GM23338 (cell line): Measurements from ENCODE around the gene C15orf61.

Experiments used
- CTCF ChIP-seq, 2 experiments: fragments of 200-600 bp in 1 of 2; sonication (generic) in 1 of 2; conservative IDR thresholded peaks; 2 replicates each; pipeline versions ENCODE4 v1.5.1 to v1.6.1; 2016 to 2017; ENCODE audit warnings: antibody characterized with exemption in 2 of 2, low read depth in 2 of 2, mild to moderate bottlenecking in 2 of 2, moderate library complexity in 1 of 2
- EZH2phosphoT487 ChIP-seq: fragments of 200-600 bp; sonication (generic); IDR thresholded peaks from one replicate; pipeline ENCODE4 v1.8.1; 2018; ENCODE audit warnings: antibody characterized with exemption; ENCODE audit not compliant: unreplicated experiment
- JUNB ChIP-seq: IDR thresholded peaks from one replicate; pipeline ENCODE4 v1.6.1; 2016; ENCODE audit warnings: antibody characterized with exemption; ENCODE audit not compliant: unreplicated experiment
- POLR2AphosphoS5 ChIP-seq: IDR thresholded peaks from 2 replicates; pipeline ENCODE4 v1.6.1; 2016; ENCODE audit warnings: antibody characterized with exemption, low read depth
- ZNF114 ChIP-seq: fragments of 250-450 bp; sonication (Bioruptor Pico); IDR thresholded peaks from 2 replicates; pipeline ENCODE4 v1.5.0; 2020; ENCODE audit warnings: mild to moderate bottlenecking, moderate library complexity

GRCh38 chr15:67551207-67551743, 30.3 kb downstream of the C15orf61 start:
- TF ChIP-seq CTCF (conservative IDR thresholded peaks at IDR 0.05; ENCODE audit: low read depth in 2 of 2) (no peak), POLR2AphosphoS5 (no peak), ZNF114 (CRISPR knock-in tag) (no peak), EZH2phosphoT487 (no peak), JUNB (no peak)
